HG03457 (cell line): ENCODE data around the gene GRSF1.

Experiments used
- ATAC-seq: cut with Tn5 transposase; IDR thresholded peaks from one replicate; pipeline ENCODE4 v1.9.1; 2021; ENCODE audit warnings: moderate number of reproducible peaks; ENCODE audit not compliant: unreplicated experiment

GRSF1 gene

DNA sequence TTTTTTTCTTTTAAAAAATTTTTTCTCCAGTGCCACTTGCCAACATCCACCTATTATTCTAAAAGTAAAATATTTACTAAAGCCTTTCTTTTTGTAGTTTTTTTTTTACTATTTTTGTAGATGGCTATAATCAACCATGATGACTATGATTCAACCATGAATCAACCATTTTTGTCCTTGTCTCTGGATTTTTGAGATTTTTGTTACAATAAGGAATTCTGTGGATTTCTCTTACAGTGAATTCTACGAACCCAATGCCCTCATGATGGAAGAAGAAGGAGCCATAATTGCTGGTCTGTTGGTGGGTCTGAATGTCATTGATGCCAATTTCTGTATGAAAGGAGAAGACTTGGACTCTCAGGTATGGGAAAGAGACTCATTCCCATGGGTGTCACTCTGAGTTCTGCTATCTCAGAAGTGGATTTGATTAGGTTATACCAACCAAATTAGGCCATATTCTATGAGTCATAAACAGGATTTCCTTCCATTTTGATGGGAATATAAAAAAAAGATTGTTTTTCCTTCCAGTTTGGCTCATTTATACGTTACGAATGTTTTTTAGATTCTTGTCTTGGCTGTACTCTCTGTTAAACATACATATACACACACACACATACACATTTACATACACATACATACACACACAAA is 71.3 kb downstream of the GRSF1 start:
- no peak for ATAC-seq
